Duodenal mucosa (tissue), 2 donors: ENCODE measurements around the gene ASIC1.

Experiments used
- H3K27ac ChIP-seq: one replicate; pipeline ENCODE4 v1.7.0; 2013; ENCODE audit warnings: low read depth, low read length
- H3K27me3 ChIP-seq, 2 donors: one replicate each; pipeline ENCODE4 v1.7.0; 2013; ENCODE audit warnings: low read length in 2 of 2, control low read depth in 1 of 2; ENCODE audit not compliant: insufficient read depth in 2 of 2, control insufficient read depth in 1 of 2
- H3K36me3 ChIP-seq, 2 donors: one replicate each; pipeline ENCODE4 v1.7.0; 2013; ENCODE audit warnings: low read length in 2 of 2, control low read depth in 1 of 2; ENCODE audit not compliant: insufficient read depth in 2 of 2, control insufficient read depth in 1 of 2
- H3K4me1 ChIP-seq, 2 donors: one replicate each; pipeline ENCODE4 v1.7.0; 2013; ENCODE audit warnings: low read length in 2 of 2, control low read depth in 1 of 2; ENCODE audit not compliant: insufficient read depth in 2 of 2, control insufficient read depth in 1 of 2
- H3K4me3 ChIP-seq, 2 donors: one replicate each; pipeline ENCODE4 v1.7.0; 2013; ENCODE audit warnings: low read length in 2 of 2, low read depth in 1 of 2
- H3K9ac ChIP-seq, 2 donors: one replicate each; pipeline ENCODE4 v1.7.0; 2013; ENCODE audit warnings: low read length in 2 of 2, low read depth in 1 of 2
- H3K9me3 ChIP-seq, 2 donors: one replicate each; pipeline ENCODE4 v1.7.0; 2013; ENCODE audit warnings: low read length in 2 of 2, control low read depth in 1 of 2; ENCODE audit not compliant: control insufficient read depth in 1 of 2

ASIC1 gene

DNA sequence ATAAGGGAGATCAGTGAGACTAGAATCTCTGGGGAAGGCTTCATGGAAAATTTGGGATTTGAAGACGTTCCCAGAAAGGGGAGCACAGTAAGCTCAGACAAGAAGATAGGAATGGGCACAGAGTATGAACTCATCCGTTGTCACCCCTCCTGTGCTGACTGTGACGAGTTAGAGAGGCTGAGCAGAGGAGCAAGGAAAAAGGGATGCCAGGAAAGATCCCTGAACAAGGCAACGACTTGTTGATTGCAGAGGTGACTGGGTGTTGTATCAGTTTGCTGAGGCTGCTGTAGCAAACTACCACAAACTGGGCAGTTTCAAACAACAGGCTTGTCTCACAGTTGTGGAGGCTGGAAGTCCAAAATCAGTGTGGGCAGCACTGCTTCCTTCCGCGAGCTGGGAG, 40.6 kb downstream of the ASIC1 start:
- no peak overlapping the region for H3K4me3 ChIP-seq
- H3K9ac ChIP-seq: no peak overlapping the region
- no peaks in the 10 kb centered on the region for H3K9me3 ChIP-seq
- no peak overlapping the region for H3K27ac ChIP-seq
- H3K4me1 ChIP-seq: peaks cover 5 to 13% of the 10 kb centered on the region in 2 donors
- peaks cover 37 to 68% of the 10 kb centered on the region in 2 donors for H3K36me3 ChIP-seq
- H3K27me3 ChIP-seq: no peaks in the 10 kb centered on the region

DNA sequence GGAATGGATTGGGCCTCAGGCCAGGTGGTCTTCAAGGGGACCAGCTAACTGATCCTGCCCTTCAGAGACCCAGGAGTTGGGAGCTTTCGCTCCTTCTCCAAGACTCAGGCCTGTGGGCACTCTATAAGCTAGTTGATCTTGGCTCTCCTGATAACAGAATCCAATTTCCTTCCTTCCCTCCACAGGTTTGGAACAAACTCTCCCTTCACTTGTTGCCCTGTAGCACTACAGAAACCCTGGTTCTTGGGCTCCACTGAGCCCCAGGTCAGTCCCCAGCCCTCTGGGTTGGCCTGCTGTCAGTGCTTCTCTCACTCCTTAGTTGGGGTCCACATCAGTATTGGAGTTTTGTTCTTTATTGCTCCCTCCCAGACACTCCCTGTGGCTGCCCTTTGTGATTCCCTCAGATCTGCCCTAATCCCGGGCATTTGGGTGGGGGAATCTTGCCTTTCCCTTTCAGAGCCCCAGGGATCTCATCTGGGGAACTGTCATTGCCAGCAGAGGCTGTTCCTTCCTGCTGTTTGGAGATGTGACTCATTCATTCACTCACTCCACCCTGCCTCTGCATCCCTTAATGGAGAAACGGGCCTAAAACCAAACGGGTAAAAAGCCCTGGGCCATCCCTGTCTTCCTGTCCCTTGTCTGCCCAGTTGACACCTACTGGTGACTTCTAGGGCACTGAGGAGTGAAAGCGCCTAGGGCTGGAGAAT, 42.1 kb downstream of the ASIC1 start:
- Histone ChIP-seq H3K27me3 (no peaks in the 10 kb centered on the region), H3K4me3 (no peak overlapping the region), H3K4me1 (peaks cover 15 to 23% of the 10 kb centered on the region in 2 donors), H3K9ac (no peak overlapping the region), H3K36me3 (peaks cover 33 to 56% of the 10 kb centered on the region in 2 donors), H3K27ac (no peak overlapping the region), H3K9me3 (no peaks in the 10 kb centered on the region)

DNA sequence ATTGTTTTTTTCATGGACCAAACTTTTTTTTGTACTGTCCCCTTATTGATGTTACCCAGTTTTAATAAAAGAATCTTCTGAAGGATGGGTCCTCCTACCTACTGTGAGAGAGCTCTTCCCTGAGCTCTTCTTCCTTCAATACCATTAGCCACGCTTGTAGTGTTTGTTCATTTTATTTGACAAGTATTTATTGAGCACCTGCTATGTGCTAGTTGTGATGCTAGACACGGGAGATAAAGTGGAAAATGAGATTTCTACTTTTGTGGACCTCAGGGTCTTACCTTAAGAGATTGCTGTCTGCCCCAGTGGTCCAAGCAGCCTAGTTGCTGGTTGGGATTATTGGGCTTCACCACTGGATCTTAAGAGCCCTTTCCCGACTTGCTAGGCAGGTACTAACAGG, 43.2 kb downstream of the ASIC1 start:
- peaks cover 29 to 45% of the 10 kb centered on the region in 2 donors for H3K36me3 ChIP-seq
- H3K27me3 ChIP-seq: no peaks in the 10 kb centered on the region
- H3K4me3 ChIP-seq: no peak overlapping the region
- peaks cover 23 to 34% of the 10 kb centered on the region in 2 donors for H3K4me1 ChIP-seq
- H3K9me3 ChIP-seq: no peaks in the 10 kb centered on the region
- H3K9ac ChIP-seq: no peak overlapping the region
- no peak overlapping the region for H3K27ac ChIP-seq

DNA sequence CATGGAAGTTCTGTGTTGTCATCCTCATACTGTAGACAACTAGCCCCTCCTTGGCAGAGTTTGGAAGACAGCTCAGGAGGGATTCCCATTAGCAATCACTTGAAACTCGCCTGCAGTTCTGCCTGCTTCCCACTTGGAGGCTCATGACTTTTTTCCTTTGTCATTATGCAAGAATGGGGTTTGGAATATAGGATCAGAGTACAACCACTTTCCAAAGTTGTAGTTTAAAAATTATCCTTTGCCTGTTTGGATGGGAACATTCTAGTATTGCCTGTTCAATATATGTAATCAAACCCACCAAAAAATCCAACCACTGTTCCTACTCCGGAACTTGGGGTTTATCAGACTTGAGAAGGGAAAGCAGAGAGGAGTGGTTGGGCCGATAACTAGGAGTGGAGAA, 44.3 kb downstream of the ASIC1 start:
- no peak overlapping the region for H3K9ac ChIP-seq
- H3K27me3 ChIP-seq: no peaks in the 10 kb centered on the region
- H3K4me1 ChIP-seq: peaks cover 23 to 36% of the 10 kb centered on the region in 2 donors
- no peak overlapping the region for H3K4me3 ChIP-seq
- peaks cover 19 to 35% of the 10 kb centered on the region in 2 donors for H3K36me3 ChIP-seq
- no peak overlapping the region for H3K27ac ChIP-seq
- no peaks in the 10 kb centered on the region for H3K9me3 ChIP-seq

DNA sequence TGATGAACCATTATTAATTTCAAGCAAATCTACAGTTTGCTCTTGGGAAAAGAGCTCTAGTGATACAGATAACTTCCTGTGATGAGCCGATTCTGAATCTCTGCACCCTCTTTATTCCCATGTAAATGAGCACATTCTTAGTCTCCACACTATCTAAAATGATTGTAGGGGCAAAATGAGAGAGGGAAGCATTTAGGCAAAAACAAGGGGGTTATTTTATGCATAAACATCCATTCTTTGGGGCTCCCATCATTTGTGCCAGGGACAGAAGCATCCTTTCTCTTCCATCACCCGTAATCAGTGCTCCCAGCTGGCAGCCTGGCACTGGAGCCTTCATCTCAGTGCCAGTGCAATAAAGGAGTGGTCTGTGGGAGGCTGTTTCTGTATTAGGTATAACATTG, 44.7 kb downstream of the ASIC1 start:
- H3K27me3 ChIP-seq: no peaks in the 10 kb centered on the region
- H3K4me1 ChIP-seq: peaks cover 27 to 36% of the 10 kb centered on the region in 2 donors
- no peak overlapping the region for H3K27ac ChIP-seq
- H3K36me3 ChIP-seq: peaks cover 19 to 35% of the 10 kb centered on the region in 2 donors
- no peak overlapping the region for H3K4me3 ChIP-seq
- H3K9me3 ChIP-seq: no peaks in the 10 kb centered on the region
- no peak overlapping the region for H3K9ac ChIP-seq

DNA sequence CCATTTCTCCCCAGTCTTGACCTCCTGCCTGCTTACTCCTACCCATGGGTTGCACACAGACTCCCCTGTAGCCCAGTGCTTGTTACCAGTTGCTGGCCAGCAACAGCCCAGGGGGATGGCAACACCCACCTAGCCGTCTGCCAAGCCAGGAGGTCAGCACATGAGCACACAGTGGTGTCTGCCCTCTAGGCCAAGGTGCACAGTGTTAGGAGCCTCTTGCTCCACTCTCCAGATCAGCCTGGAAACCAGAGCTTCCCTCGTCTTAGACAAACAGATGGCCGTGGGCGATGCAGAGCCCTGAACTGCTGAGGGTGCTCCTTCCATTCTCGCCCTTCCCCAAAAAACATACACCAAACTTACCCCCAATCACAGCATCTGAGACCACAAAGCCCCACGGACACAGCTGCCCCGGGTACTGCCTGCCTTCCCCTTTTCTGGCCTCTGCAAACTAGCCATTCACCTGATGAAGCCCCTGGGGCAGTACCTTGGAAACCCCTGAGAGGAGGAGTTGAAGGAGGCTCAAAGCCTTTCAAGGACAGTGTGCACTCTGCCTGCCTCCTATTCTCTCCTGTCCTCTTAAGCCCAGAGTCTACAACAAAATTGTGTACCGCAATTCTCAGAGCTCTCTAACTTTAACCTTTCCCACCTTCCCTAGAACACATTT, 45.4 kb downstream of the ASIC1 start:
- Histone ChIP-seq H3K9ac (peak overlapping the region in 1 of 2 donors; percentile 21), H3K36me3 (peaks cover 18 to 35% of the 10 kb centered on the region in 2 donors), H3K4me1 (peaks cover 33 to 36% of the 10 kb centered on the region in 2 donors), H3K27me3 (no peaks in the 10 kb centered on the region), H3K9me3 (no peaks in the 10 kb centered on the region), H3K27ac (no peak overlapping the region), H3K4me3 (no peak overlapping the region)

DNA sequence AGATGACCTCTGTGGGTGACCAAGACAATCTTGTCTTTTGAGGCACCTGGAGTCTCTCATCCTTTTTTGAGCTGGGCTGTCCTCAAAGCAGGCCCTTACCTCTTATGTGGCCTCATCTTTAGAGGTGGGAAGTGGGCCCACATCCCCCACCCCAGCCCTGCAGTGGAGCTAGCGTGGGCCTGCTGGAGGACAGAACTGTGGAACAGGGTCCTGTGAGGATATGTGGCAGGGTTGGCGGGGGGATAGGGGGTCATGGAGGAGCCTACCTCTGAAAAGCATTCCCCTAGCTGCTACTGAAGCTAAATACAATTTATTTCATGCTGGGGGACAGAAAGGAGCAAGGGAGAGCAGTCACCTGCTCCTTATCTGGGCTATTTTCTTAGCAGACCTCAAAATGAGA, 46.0 kb downstream of the ASIC1 start:
- peak overlapping the region; percentile 21 for H3K9ac ChIP-seq
- no peaks in the 10 kb centered on the region for H3K9me3 ChIP-seq
- peaks cover 38 to 39% of the 10 kb centered on the region in 2 donors for H3K4me1 ChIP-seq
- H3K27me3 ChIP-seq: no peaks in the 10 kb centered on the region
- peaks cover 13 to 33% of the 10 kb centered on the region in 2 donors for H3K36me3 ChIP-seq
- peak overlapping the region; percentile 20 for H3K27ac ChIP-seq
- peak overlapping the region in 1 of 2 donors; percentile 66 for H3K4me3 ChIP-seq

DNA sequence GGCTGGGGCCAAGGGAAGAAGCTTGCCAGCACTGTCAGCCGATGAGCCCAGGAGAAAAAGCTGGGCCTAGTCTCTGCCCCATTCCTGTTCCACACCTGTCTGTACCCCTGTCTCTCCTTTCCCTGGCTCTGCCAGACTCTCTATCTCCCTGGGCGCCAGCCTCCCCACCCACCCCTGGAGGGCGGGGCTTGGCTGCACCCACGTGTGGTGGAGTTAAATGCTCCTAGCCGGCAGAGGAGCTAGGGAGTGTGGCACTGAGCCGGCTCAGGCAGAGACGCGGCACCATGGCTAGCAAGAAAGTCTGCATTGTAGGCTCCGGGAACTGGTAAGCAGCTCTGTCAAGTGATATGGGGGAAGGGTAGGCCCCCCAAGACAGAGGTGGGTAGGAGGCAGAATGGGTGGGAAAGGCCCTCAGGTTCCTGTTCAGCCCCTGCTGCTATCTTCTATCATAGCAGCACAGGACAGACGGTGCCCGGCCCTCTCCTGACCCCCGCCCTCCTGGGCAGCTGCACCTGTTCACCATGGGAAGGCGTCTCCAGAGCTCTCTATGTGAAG, 46.4 kb downstream of the ASIC1 start, which contains the start of gene GPD1:
Gene GPD1, plus strand, starts transcription at position 242 of the 555 bp plus-strand sequence. Its CDS starts 43 bp downstream, at position 285.
- Histone ChIP-seq H3K4me1 (peaks cover 42% of the 10 kb centered on the region in 2 donors), H3K4me3 (peak within 1 kb of the TSS; percentile 66 to 74), H3K9me3 (no peaks in the 10 kb centered on the region), H3K27me3 (no peaks in the 10 kb centered on the region), H3K36me3 (peaks cover 11 to 28% of the 10 kb centered on the region in 2 donors), H3K9ac (peak within 1 kb of the TSS; percentile 61 to 68), H3K27ac (peak within 1 kb of the TSS; percentile 79)

DNA sequence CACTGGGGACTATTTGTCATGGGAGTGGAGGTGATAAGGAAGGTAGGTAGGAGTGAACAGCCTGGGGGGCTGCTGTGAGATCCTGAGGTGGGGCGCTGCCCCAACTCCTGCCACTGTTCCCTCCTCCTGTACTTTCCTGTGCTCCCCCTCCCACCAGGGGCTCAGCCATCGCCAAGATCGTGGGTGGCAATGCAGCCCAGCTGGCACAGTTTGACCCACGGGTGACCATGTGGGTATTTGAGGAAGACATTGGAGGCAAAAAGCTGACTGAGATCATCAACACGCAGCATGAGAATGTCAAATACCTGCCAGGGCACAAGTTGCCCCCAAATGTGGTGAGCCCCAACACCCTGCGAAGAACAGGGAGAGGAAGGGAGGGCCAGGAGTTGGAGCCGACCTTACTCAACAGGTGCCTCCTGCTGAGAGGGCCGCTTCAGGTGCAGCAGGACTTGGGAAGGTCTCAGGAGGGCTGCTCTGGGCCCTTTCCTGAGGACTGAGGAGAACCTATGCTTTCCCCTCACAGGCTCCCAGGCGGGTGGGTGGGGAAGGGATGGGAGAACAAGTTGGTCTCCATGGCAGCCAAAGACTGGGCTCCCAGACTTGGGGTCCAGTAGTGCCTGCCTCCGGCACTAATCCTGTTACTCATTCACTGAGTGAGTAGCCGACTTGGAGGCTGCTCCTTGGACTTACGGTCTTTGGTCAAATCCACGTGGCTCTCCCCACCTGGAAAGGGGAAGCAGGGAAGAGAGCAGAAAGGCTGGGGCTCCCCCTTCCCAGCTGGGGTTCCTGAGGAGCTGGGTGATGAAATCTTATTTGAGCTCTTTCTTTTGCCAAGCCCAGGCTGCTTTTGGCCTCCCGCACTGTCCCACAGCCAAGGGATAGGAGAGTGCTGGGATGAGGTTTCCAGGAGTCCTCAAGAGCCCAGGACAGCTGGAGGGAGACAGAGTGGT, 47.3 kb downstream of the ASIC1 start:
- H3K9ac ChIP-seq: peak overlapping the region; percentile 61 to 68
- no peaks in the 10 kb centered on the region for H3K27me3 ChIP-seq
- H3K4me1 ChIP-seq: peaks cover 49 to 50% of the 10 kb centered on the region in 2 donors
- peak overlapping the region; percentile 66 to 74 for H3K4me3 ChIP-seq
- no peaks in the 10 kb centered on the region for H3K9me3 ChIP-seq
- peak overlapping the region; percentile 79 for H3K27ac ChIP-seq
- H3K36me3 ChIP-seq: peaks cover 3 to 20% of the 10 kb centered on the region in 2 donors
